Activated CD4-positive, alpha-beta T cell treated with anti-CD3 and anti-CD28 coated beads, Interleukin-2, amount 10 ng/mL, durations not matched to agents 7 days and 5 days (primary cell): ENCODE results near the gene TSPAN33. TPM values are rescaled to one million over a fixed set of nuclear protein-coding genes. Genes with fewer than 3 reads are reported as not detected.
A peak's percentile ranks its signal among the peaks of the same experiment; 100 is the strongest.
"Not testable (repeated sequence)": the region's sequence is repeated elsewhere in the genome, so short reads cannot be mapped to it uniquely, and the experiment has no call there.

ENCODE experiments used
- CTCF ChIA-PET: fragments of 350-600 bp; sonication (Branson Sonifier 250); formaldehyde crosslinking; loops from one replicate; lab custom pipeline; 2021; ENCODE audit warnings: antibody characterized with exemption; lab: Charles Lee
- POLR2A ChIA-PET: fragments of 350-600 bp; sonication (Branson Sonifier 250); formaldehyde crosslinking; loops from one replicate; lab custom pipeline; 2021; ENCODE audit warnings: antibody characterized with exemption; lab: Charles Lee
- DNase-seq: peaks from one replicate; pipeline ENCODE4 v3.0.0-alpha.2; 2020
- H3K27ac Mint-ChIP-seq: one replicate; pipeline ENCODE4 v1.8.0; 2021; ENCODE audit warnings: mild to moderate bottlenecking, moderate library complexity, mixed read lengths
- H3K27me3 Mint-ChIP-seq: one replicate; pipeline ENCODE4 v1.8.0; 2021; ENCODE audit warnings: mixed read lengths
- H3K36me3 Mint-ChIP-seq: one replicate; pipeline ENCODE4 v1.8.0; 2021; ENCODE audit warnings: low read depth, mixed read lengths
- H3K4me1 Mint-ChIP-seq: one replicate; pipeline ENCODE4 v1.8.0; 2021; ENCODE audit warnings: mixed read lengths
- H3K4me3 Mint-ChIP-seq: one replicate; pipeline ENCODE4 v1.8.0; 2021; ENCODE audit warnings: mild to moderate bottlenecking, moderate library complexity, mixed read lengths
- H3K9me3 Mint-ChIP-seq: one replicate; pipeline ENCODE4 v1.8.0; 2021; ENCODE audit warnings: mixed read lengths
- total RNA-seq, 2 experiments: library from RNA; stranded (reverse); gene quantifications; one replicate each; pipeline ENCODE4 v1.2.3, GENCODE V29; 2021

Gene TSPAN33
- total RNA-seq, 2 experiments from 2014 or later: 2.8 to 3.0 TPM

DNA sequence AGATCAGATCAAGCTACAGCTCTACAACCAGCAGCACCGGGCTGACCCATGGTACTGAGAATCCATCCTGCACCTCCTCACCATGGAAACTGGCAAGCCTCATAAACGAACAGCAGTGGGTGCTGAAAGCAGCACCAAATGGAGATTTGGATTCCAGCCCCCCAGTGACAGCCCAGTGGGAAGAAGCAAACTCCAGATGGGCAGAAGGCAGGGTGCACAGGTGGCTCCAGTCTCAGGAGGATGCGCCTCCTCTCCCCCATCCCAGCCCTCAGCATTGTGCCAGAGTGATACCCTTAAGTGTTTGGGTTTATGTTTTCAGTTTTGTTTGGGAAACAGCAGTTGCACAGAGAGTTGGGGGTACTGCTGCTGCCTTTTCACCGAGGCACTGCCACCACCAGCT lies 23.3 kb downstream of the TSPAN33 start:
- no peaks in the 10 kb centered on the region for H3K9me3 Mint-ChIP-seq
- DNase-seq: no peak
- no peak overlapping the region for H3K4me3 Mint-ChIP-seq
- peaks cover 2% of the 10 kb centered on the region for H3K27me3 Mint-ChIP-seq
- ChIA-PET POLR2A (no interaction called here), CTCF (interaction anchor here (0.5 kb wide), 1 partner anchor 363 kb away, joined by 3 read pairs; no protein-coding TSS in a partner anchor)
- H3K36me3 Mint-ChIP-seq: no peaks in the 10 kb centered on the region
- no peak overlapping the region for H3K27ac Mint-ChIP-seq
- peaks cover 19% of the 10 kb centered on the region for H3K4me1 Mint-ChIP-seq

DNA sequence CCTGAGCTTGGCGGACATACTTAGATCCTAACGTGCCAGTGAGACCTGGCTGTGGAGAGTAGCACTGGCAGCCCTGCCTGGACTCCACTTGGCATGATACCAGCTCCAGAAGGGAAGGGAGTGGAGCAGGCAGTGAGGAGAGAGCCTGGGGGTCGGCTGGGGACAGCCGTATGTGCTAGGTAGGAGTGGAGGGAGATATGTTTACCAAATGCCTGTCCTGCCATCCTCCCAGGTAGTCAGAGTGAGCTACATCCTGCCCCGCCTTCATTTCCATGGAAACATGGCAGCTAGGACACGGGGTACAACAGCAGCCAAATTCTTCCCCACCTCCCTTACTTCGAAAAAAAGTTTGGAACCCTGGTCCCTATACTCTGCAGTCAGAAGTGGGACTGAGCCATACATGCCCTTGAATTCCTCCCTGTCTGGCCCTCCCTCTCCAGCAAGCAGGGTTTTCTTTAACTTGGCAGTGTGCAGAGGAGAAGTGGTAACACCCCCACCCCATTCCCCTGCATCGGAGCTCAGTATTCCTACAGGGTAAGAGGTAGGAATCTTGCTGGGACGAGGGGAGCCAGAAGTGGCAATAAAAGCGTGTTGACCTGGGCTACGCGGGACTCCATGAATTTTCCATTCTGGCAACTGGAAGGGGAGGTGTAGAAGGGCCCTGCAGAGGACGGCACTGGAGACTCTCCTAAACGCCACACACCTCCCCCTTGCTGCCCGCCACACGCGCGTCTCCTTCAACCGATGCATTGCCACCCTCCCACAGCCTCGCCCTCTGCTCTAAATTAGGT lies 23.9 kb downstream of the TSPAN33 start:
- peaks cover 19% of the 10 kb centered on the region for H3K4me1 Mint-ChIP-seq
- no peak for DNase-seq
- ChIA-PET POLR2A (no interaction called here), CTCF (interaction anchor here (0.5 kb wide), 2 partner anchors 225 to 362 kb away, joined by 3 to 5 read pairs; no protein-coding TSS in a partner anchor)
- no peaks in the 10 kb centered on the region for H3K9me3 Mint-ChIP-seq
- H3K4me3 Mint-ChIP-seq: peak overlapping the region; percentile 45
- H3K27me3 Mint-ChIP-seq: peaks cover 2% of the 10 kb centered on the region
- H3K27ac Mint-ChIP-seq: no peak overlapping the region
- H3K36me3 Mint-ChIP-seq: no peaks in the 10 kb centered on the region

DNA sequence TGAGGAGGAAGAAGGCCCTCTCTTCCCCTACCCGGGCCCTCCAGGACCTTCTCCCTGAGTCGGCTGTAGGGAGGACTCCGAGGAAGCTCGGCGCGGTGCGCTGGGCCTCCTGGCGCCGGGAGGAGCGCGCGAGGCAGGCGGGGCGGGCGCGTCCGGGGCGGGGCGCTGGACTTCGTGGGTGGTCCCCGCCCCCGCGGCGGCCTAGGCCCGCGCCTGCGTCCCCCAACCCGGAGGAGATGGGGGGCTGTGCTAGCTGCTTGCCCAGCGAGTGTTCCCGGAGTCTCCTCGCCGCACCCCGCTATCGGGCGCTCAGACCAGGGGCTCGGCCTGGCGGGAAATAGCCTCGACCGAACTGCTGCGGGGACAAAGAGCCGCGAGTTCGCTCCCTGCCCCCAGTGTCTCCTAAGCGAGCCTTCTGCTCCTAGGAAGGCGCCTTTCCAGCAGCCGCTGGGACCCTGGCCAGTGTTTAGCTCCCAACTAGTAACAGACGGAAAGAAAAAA lies 24.7 kb downstream of the TSPAN33 start:
- peak; percentile 32 for DNase-seq
- Mint-ChIP-seq H3K36me3 (no peaks in the 10 kb centered on the region), H3K4me1 (peaks cover 19% of the 10 kb centered on the region), H3K27ac (no peak overlapping the region), H3K27me3 (peaks cover 2% of the 10 kb centered on the region), H3K4me3 (peak overlapping the region; percentile 64), H3K9me3 (no peaks in the 10 kb centered on the region)
- POLR2A ChIA-PET: no interaction called here
- CTCF ChIA-PET: no interaction called here

DNA sequence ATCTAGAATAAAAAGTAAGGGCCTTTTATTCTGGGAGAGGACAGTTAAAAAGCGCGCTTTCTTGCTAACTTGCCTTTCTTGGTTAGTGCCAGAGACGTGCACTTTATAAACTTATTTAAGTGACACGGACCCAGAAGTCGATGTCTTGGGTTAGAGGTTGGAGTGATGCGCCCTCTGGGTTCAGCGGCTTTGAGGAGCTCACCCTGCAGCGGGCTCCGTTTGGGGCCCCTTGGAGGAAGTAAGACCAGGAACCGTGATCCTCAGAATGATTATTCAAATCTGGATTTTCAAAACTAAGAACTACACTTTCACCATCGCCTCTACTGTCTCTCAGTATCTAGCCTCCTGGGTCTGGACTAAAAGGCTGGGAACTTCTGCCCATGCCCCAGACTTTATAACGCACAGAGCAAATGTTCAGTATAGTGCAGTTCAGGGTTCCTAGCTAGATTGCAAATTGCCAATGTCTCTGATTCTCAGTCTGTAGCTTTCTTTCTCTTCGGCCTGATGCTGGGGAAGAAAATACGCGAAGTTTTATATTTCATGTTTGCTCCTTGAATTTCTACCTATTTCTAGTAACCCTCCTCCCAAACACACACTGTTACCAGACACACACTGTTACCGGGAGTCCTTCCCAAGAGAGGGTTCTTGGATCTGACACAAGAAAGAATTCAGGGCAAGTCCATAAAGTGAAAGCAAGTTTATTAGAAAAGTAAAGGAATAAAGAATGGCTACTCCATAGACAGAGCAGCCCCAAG lies 25.4 kb downstream of the TSPAN33 start:
- ChIA-PET POLR2A (no interaction called here), CTCF (no interaction called here)
- H3K4me3 Mint-ChIP-seq: peak overlapping the region; percentile 64
- H3K27me3 Mint-ChIP-seq: peaks cover 8% of the 10 kb centered on the region
- H3K27ac Mint-ChIP-seq: no peak overlapping the region
- no peaks in the 10 kb centered on the region for H3K9me3 Mint-ChIP-seq
- peaks cover 19% of the 10 kb centered on the region for H3K4me1 Mint-ChIP-seq
- no peaks in the 10 kb centered on the region for H3K36me3 Mint-ChIP-seq
- DNase-seq: peak; percentile 16

DNA sequence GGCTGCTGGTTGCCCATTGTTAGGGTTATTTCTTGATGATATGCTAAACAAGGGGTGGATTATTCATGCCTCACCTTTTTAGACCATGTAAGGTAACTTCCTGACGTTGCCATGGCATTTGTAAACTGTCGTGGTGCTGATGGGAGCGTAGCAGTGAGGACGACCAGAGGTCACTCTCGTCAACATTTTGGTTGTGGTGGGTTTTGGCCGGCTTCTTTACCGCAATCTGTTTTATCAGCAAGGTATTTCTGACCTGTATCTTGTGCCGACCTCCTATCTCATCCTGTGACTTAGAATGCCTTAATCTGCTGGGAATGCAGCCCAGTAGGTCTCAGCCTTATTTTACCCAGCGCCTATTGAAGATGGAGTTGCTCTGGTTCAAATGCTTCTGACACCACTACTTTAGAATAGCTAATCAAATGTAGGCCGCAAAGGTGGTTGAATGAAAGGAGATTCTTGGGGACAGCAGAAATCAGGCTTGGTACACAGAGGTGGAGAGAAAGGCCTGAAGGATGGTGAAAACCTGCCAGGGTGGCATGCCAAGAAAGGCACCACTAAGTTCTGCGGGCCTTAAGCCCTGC lies 26.0 kb downstream of the TSPAN33 start:
- CTCF ChIA-PET: no interaction called here
- POLR2A ChIA-PET: no interaction called here
- H3K9me3 Mint-ChIP-seq: no peaks in the 10 kb centered on the region

DNA sequence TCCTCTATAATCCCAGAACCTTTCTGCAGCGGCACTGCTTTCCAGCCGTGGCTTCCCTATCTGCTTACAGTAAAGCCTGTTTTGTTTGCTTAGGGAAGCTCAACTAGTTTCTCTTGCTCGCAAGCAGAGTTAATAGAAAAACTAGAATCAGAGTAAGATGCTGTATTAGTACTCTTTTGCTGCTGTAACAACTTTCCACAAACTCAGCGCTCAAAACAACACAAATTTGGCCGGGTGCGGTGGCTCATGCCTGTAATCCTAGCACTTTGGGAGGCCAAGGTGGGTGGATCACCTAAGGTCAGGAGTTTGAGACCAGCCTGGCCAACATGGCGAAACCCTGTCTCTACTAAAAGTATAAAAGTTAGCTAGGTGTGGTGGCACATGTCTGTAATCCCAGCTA lies 29.4 kb downstream of the TSPAN33 start:
- H3K36me3 Mint-ChIP-seq, H3K27ac Mint-ChIP-seq, H3K4me3 Mint-ChIP-seq, POLR2A ChIA-PET, H3K9me3 Mint-ChIP-seq, DNase-seq, CTCF ChIA-PET: not testable (repeated sequence)
- Mint-ChIP-seq H3K27me3 (peaks cover 20% of the 10 kb centered on the region), H3K4me1 (peaks cover 11% of the 10 kb centered on the region)

More for the DNA sequence above, 26.0 kb downstream of the TSPAN33 start:
- Mint-ChIP-seq H3K36me3 (no peaks in the 10 kb centered on the region), H3K27me3 (peaks cover 11% of the 10 kb centered on the region), H3K4me1 (peaks cover 19% of the 10 kb centered on the region), H3K4me3 (no peak overlapping the region), H3K27ac (no peak overlapping the region)
- no peak for DNase-seq

DNA sequence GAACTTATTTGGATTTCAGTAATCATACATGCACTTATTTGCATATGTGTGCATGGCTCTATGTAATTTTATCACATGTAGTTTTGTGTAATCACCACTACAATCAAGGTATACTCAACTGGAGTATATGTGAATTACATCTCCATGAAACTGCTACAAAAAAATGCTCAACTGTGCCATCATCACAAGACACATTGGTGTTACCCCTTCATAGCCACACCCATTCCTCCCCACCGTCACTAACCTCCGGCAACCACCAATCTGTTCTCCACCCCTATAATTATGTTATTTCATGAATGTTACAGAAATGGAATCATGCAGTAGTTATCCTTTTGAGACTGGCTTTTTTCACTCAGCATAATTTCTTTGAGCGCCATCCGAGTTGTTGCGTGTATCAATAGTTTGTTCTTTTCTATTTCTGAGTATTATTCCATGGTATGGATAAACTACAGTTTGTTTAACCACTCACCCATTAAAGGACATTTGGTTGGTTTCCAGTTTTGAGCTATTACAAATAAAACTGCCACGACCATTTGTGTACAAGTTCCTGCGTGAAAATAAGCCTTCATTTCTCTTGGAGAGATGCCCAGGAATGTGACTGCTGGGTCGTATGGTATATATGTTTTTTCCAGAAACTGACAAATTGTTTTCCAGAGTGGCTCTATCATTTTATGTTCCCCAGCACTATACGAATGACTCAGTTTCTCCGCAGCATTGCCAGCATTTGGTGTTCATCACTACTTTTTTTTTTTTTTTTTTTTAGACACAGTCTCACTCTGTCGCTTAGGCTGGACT lies 32.6 kb downstream of the TSPAN33 start:
- Mint-ChIP-seq H3K36me3 (no peaks in the 10 kb centered on the region), H3K9me3 (no peaks in the 10 kb centered on the region), H3K27ac (no peak overlapping the region), H3K4me3 (no peak overlapping the region), H3K27me3 (peaks cover 34% of the 10 kb centered on the region), H3K4me1 (no peaks in the 10 kb centered on the region)
- ChIA-PET POLR2A (no interaction called here), CTCF (interaction anchor here (1.0 to 1.6 kb wide), 2 partner anchors 121 to 166 kb away, joined by 3 to 4 read pairs; no protein-coding TSS in a partner anchor)
- no peak for DNase-seq

DNA sequence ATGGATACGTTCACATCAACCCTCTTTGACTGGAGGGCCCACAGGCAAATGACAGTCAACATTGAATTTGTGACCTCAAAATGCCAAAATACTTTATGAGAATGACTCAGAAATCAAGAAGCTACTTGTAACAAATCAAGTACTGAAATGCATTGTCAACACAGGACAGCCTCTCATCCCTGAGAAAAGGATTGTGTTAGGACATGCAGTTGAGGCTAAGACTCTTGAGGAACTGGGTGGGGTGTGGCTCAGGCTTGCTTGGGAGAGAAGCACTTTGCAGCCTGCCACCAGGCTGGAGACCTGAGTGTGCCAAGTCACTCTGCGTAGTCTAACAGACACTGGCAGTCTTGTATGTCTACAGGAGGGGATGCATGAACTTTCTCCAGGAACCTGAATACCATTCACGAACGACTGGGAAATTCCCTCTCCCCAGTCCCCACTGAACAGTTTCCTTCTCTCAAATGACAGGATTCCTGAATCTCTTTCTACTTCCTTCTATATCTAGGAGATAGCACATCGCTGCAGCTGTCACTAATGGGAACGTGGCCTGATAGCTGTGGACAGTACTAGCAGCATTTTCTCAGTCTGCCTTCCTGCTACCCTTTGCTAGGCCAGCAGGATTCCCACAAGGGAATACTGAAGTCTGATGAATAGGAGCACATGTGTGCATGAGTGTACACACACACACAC lies 40.6 kb downstream of the TSPAN33 start:
- no peak overlapping the region for H3K27ac Mint-ChIP-seq
- no peaks in the 10 kb centered on the region for H3K36me3 Mint-ChIP-seq
- POLR2A ChIA-PET: no interaction called here
- peaks cover 41% of the 10 kb centered on the region for H3K27me3 Mint-ChIP-seq
- H3K4me3 Mint-ChIP-seq: no peak overlapping the region
- CTCF ChIA-PET: no interaction called here
- DNase-seq: no peak
- peaks cover 4% of the 10 kb centered on the region for H3K4me1 Mint-ChIP-seq
- no peaks in the 10 kb centered on the region for H3K9me3 Mint-ChIP-seq

DNA sequence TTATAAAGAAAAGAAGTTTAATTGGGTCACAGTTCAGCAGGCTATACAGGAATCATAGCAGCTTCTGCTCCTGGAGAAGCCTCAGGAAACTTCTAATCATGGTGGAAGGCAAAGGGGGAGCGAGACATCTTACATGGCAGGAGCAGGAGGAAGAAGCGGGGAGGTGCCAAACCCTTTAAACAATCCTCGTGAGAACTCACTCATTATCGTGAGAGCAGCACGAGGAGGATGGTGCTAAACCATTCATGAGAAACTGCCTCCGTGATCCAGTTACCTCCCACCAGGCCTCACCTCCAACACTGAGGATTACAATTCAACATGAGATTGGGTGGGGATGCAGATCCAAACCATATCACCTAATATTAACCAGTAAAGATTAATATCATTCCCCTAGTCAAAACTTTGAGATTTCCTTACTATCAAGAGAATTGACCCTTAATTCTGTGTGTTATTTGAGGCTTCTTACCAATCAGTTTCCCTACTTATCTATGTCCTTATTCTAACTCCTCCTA lies 42.3 kb downstream of the TSPAN33 start:
- Mint-ChIP-seq H3K4me3 (no peak overlapping the region), H3K36me3 (no peaks in the 10 kb centered on the region), H3K27ac (no peak overlapping the region), H3K9me3 (no peaks in the 10 kb centered on the region), H3K4me1 (peaks cover 4% of the 10 kb centered on the region), H3K27me3 (peaks cover 48% of the 10 kb centered on the region)
- CTCF ChIA-PET: interaction anchor here (0.7 kb wide), 1 partner anchor 198 kb away, joined by 3 read pairs; no protein-coding TSS in a partner anchor
- no peak for DNase-seq
- POLR2A ChIA-PET: no interaction called here

DNA sequence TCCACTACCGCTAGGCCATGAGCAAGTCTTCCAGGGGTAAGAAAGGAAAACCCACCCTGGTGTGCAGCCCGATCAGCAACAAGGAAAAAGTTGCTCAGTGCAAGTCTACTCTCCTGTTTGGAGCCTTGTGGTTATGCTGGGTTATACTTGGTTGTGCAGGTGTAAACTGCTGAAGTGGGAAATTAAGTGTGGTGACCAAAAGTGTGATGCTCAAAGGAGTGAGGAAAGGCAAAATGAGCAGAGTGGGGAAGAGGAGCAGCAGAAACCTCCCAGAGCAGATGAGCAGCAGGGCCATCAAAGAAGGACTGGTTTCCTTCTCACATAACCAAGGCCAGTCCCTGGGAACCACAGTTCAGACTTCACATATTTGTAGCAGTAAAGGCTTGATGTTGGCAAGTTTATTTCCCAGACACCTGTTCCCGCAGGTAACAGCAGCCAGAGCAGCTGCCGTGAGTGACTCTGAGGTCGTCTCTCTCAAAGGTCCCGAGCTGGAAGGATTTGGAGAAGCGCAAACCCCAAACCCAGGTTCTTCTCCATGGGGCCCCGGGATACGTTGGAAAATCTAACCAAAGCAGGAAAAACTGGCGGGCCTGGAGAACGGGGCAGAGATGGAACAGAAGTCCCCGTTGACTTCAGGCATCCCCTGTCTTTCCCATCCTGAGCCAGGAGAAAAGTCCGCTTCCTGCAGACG lies 43.3 kb downstream of the TSPAN33 start:
- ChIA-PET CTCF (no interaction called here), POLR2A (no interaction called here)
- Mint-ChIP-seq H3K27me3 (peaks cover 55% of the 10 kb centered on the region), H3K9me3 (no peaks in the 10 kb centered on the region), H3K4me3 (peak overlapping the region; percentile 2), H3K27ac (no peak overlapping the region), H3K36me3 (no peaks in the 10 kb centered on the region), H3K4me1 (peaks cover 4% of the 10 kb centered on the region)
- DNase-seq: no peak

DNA sequence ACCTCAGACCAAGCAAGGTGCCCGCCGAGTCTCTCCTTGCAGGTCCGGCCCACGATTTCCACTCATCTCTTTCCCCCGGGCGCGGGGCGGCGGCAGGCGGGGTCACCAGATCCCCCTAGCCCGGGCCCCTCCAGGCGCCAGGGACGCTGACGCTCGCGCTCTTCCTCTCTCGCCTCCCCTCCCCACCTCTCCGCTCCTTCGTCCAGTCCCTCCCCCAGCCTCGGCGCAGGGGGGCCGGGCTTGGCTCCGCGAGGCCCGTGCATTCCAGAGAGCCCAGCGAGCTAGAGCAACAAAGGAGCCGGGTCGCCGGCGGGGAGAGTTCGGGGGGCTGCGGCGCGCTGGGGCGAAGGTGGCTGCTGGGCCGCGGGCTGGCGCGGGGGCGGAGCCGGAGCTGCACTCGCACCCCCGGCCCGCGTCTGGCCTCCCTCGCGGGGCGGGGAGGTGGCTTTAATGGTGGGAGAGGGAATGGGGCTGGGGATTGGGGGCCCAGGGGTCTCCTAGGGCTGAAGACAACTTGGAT lies 43.9 kb downstream of the TSPAN33 start, which contains the start of gene SMO:
Gene SMO (plus strand): TSS at position 262 of the 520 bp plus-strand sequence. CDS start 519 bp downstream, outside the sequence.
- H3K9me3 Mint-ChIP-seq: no peaks in the 10 kb centered on the region
- no peak for DNase-seq
- H3K4me1 Mint-ChIP-seq: peaks cover 4% of the 10 kb centered on the region
- peak within 1 kb of the TSS; percentile 35 for H3K4me3 Mint-ChIP-seq
- ChIA-PET POLR2A (no interaction called here), CTCF (no interaction called here)
- no peaks in the 10 kb centered on the region for H3K36me3 Mint-ChIP-seq
- H3K27ac Mint-ChIP-seq: no peak within 1 kb of the TSS
- peaks cover 55% of the 10 kb centered on the region for H3K27me3 Mint-ChIP-seq
